GM08714 (cell line): ENCODE data around the gene EIF3M.
"Not testable (repeated sequence)": the region's sequence is repeated elsewhere in the genome, so short reads cannot be mapped to it uniquely, and the experiment has no call there.

Source experiments
- H3K4me3 ChIP-seq: fragments of 200-500 bp; sonication (Bioruptor generic); 2 replicates; pipeline ENCODE4 v1.5.1; 2014; ENCODE audit warnings: mild to moderate bottlenecking, low read length, inconsistent platforms
- ZNF274 ChIP-seq: IDR thresholded peaks from 2 replicates; pipeline ENCODE4 v1.6.1; 2012; ENCODE audit warnings: mild to moderate bottlenecking, low read depth, low read length

EIF3M gene

GRCh38 chr11:32575070-32575469 is 8.6 kb upstream of the EIF3M start:
- H3K4me3 ChIP-seq: no peak overlapping the region
- TF ChIP-seq ZNF274: no peak

- no peak for TF ChIP-seq ZNF274
- H3K4me3 ChIP-seq: no peak overlapping the region
Observed at GRCh38 chr11:32576456-32576855, 7.2 kb upstream of the EIF3M start.

GRCh38 chr11:32580967-32581366 is 2.7 kb upstream of the EIF3M start:
- H3K4me3 ChIP-seq: no peak overlapping the region

GRCh38 chr11:32581556-32581955 is 2.1 kb upstream of the EIF3M start:
- H3K4me3 ChIP-seq: no peak overlapping the region
- TF ChIP-seq ZNF274: no peak

More at GRCh38 chr11:32580967-32581366, 2.7 kb upstream of the EIF3M start:
- no peak for TF ChIP-seq ZNF274

GRCh38 chr11:32584921-32585320 is 1.3 kb downstream of the EIF3M start:
- peak overlapping the region; percentile 95 for H3K4me3 ChIP-seq
- no peak for TF ChIP-seq ZNF274

- H3K4me3 ChIP-seq: no peak overlapping the region
Observed at GRCh38 chr11:32586576-32587190, 3.1 kb downstream of the EIF3M start.

GRCh38 chr11:32594272-32594671 is 10.6 kb downstream of the EIF3M start:
- TF ChIP-seq ZNF274: no peak
- no peak overlapping the region for H3K4me3 ChIP-seq

More at GRCh38 chr11:32586576-32587190, 3.1 kb downstream of the EIF3M start:
- no peak for TF ChIP-seq ZNF274

GRCh38 chr11:32596114-32596513 is 12.5 kb downstream of the EIF3M start:
- H3K4me3 ChIP-seq: not testable (repeated sequence)

GRCh38 chr11:32597921-32598320 is 14.3 kb downstream of the EIF3M start:
- H3K4me3 ChIP-seq: no peak overlapping the region
- no peak for TF ChIP-seq ZNF274

GRCh38 chr11:32602657-32603415 is 19.2 kb downstream of the EIF3M start:
- no peak for TF ChIP-seq ZNF274
- H3K4me3 ChIP-seq: no peak overlapping the region

GRCh38 chr11:32606220-32606619 is 22.6 kb downstream of the EIF3M start:
- TF ChIP-seq ZNF274: no peak
- H3K4me3 ChIP-seq: no peak overlapping the region

GRCh38 chr11:32608826-32609225 is 25.2 kb downstream of the EIF3M start:
- not testable (repeated sequence) for H3K4me3 ChIP-seq

GRCh38 chr11:32610797-32611352 is 27.2 kb downstream of the EIF3M start:
- TF ChIP-seq ZNF274: no peak
- no peak overlapping the region for H3K4me3 ChIP-seq

GRCh38 chr11:32613500-32614151 is 30.0 kb downstream of the EIF3M start:
- TF ChIP-seq ZNF274: no peak

GRCh38 chr11:32615422-32615821 is 31.8 kb downstream of the EIF3M start:
- TF ChIP-seq ZNF274: no peak
- no peak overlapping the region for H3K4me3 ChIP-seq

More at GRCh38 chr11:32613500-32614151, 30.0 kb downstream of the EIF3M start:
- no peak overlapping the region for H3K4me3 ChIP-seq

GRCh38 chr11:32616903-32617302 is 33.3 kb downstream of the EIF3M start:
- TF ChIP-seq ZNF274: no peak
- H3K4me3 ChIP-seq: no peak overlapping the region
